A673 (cell line): ENCODE results near the gene RER1.

Experiments
- CTCF ChIP-seq: fragments of 300-800, 200-600 bp; sonication (generic); conservative IDR thresholded peaks from 2 replicates; pipeline ENCODE4 v1.5.1; 2017; ENCODE audit warnings: low read depth, mild to moderate bottlenecking, antibody characterized with exemption, low read length, moderate library complexity, mixed read lengths
- EZH2 ChIP-seq: fragments of 200-600 bp; sonication (generic); IDR thresholded peaks from 2 replicates; pipeline ENCODE4 v1.6.1; 2017; ENCODE audit warnings: borderline replicate concordance, low read depth, mild to moderate bottlenecking, mixed read lengths, antibody characterized with exemption, low read length; ENCODE audit not compliant: poor library complexity, severe bottlenecking

- no peak for TF ChIP-seq CTCF
- no peak for TF ChIP-seq EZH2
These were observed 5.9 kb upstream of the RER1 start for GRCh38 chr1:2385606-2386280.
